SK-N-SH (cell line): Measurements from ENCODE around the gene SCN2A. TPM values are rescaled to one million over a fixed set of nuclear protein-coding genes. Genes with fewer than 3 reads are reported as not detected.
A peak's percentile ranks its signal among the peaks of the same experiment; 100 is the strongest.

Experiments used
- CTCF ChIA-PET: fragments of 300-600, 350-600 bp; formaldehyde crosslinking; extraction: SDS; loops from one replicate; lab custom pipeline; 2021; lab: Yijun Ruan, JAX
- POLR2A ChIA-PET: fragments of 350-600 bp; sonication (Branson Sonifier 250); formaldehyde crosslinking; extraction: SDS; loops from one replicate; lab custom pipeline; 2020; ENCODE audit warnings: antibody characterized with exemption, inconsistent platforms; lab: Yijun Ruan, JAX
- DNase-seq: peaks from one replicate; pipeline ENCODE4 v3.0.0; 2012
- H2AFZ ChIP-seq: fragments of 200-600 bp; sonication (generic); 2 replicates; pipeline ENCODE4 v1.8.1; 2016; ENCODE audit warnings: antibody characterized with exemption, mild to moderate bottlenecking, low read depth
- H3F3A ChIP-seq: fragments of 200-600 bp; sonication (generic); replicated peaks from 2 replicates; pipeline ENCODE3; 2016; ENCODE audit warnings: antibody characterized with exemption, mild to moderate bottlenecking; ENCODE audit not compliant: insufficient read depth
- H3K27ac ChIP-seq, 2 experiments: fragments of 200-500 bp in 1 of 2; fragments of 200-600 bp in 1 of 2; sonication (Bioruptor generic) in 1 of 2; sonication (generic), shearing (Covaris generic) in 1 of 2; 2 replicates each; pipeline versions ENCODE4 v1.5.1 to v1.6.1; 2014 to 2016; ENCODE audit warnings: low read depth in 2 of 2, inconsistent platforms in 1 of 2, low read length in 1 of 2, mild to moderate bottlenecking in 1 of 2, mixed read lengths in 1 of 2
- H3K27me3 ChIP-seq: fragments of 200-600 bp; sonication (generic), shearing (Covaris generic); 2 replicates; pipeline ENCODE4 v1.6.1; 2016; ENCODE audit warnings: mixed run types; ENCODE audit not compliant: insufficient read depth
- H3K36me3 ChIP-seq, 2 experiments: fragments of 200-500 bp in 1 of 2; fragments of 200-600 bp in 1 of 2; sonication (Bioruptor generic) in 1 of 2; sonication (generic) in 1 of 2; replicated peaks in 1 of 2; 2 replicates each; pipeline versions ENCODE3 to v1.5.1; 2014 to 2016; ENCODE audit warnings: low read length in 1 of 2, mild to moderate bottlenecking in 1 of 2; ENCODE audit not compliant: insufficient read depth in 2 of 2, control insufficient read depth in 1 of 2
- H3K4me1 ChIP-seq, 2 experiments: fragments of 200-500 bp in 1 of 2; fragments of 200-600 bp in 1 of 2; sonication (Bioruptor generic) in 1 of 2; sonication (generic), shearing (Covaris generic) in 1 of 2; 2 replicates each; pipeline versions ENCODE4 v1.5.1 to v1.6.1; 2014 to 2016; ENCODE audit warnings: low read depth in 1 of 2, low read length in 1 of 2, mixed run types in 1 of 2; ENCODE audit not compliant: insufficient read depth in 2 of 2, control insufficient read depth in 1 of 2
- H3K4me2 ChIP-seq: fragments of 200-600 bp; sonication (generic), shearing (Covaris generic); 2 replicates; pipeline ENCODE4 v1.6.1; 2017; ENCODE audit warnings: mixed run types
- H3K4me3 ChIP-seq, 2 experiments: fragments of 200-500 bp in 1 of 2; fragments of 200-600 bp in 1 of 2; sonication (Bioruptor generic) in 1 of 2; sonication (generic), shearing (Covaris generic) in 1 of 2; 2 replicates each; pipeline versions ENCODE4 v1.5.1 to v1.8.1; 2014 to 2016; ENCODE audit warnings: low read depth in 2 of 2, inconsistent platforms in 1 of 2, low read length in 1 of 2, mild to moderate bottlenecking in 1 of 2, mixed read lengths in 1 of 2, moderate library complexity in 1 of 2
- H3K79me2 ChIP-seq: fragments of 200-600 bp; sonication (generic); 2 replicates; pipeline ENCODE4 v1.8.1; 2017; ENCODE audit warnings: mild to moderate bottlenecking; ENCODE audit not compliant: insufficient read depth
- H3K9ac ChIP-seq: fragments of 200-600 bp; sonication (generic); 2 replicates; pipeline ENCODE4 v1.6.1; 2017; ENCODE audit warnings: mixed run types
- H3K9me2 ChIP-seq: fragments of 200-600 bp; sonication (generic); 2 replicates; pipeline ENCODE4 v1.6.1; 2017; ENCODE audit warnings: mixed run types
- H3K9me3 ChIP-seq: fragments of 200-600 bp; sonication (generic); 2 replicates; pipeline ENCODE4 v1.6.1; 2017; ENCODE audit warnings: mixed run types, mild to moderate bottlenecking, moderate library complexity
- H4K20me1 ChIP-seq: fragments of 200-600 bp; sonication (generic); 2 replicates; pipeline ENCODE4 v1.6.1; 2017; ENCODE audit warnings: mild to moderate bottlenecking, mixed run types; ENCODE audit not compliant: insufficient read depth
- CTCF ChIP-seq: fragments of 200-600 bp; sonication (generic); IDR thresholded peaks from 2 replicates; pipeline ENCODE4 v1.6.1; 2017; ENCODE audit warnings: antibody characterized with exemption, mild to moderate bottlenecking, moderate library complexity
- FOXJ3 ChIP-seq: sonication (generic); formaldehyde crosslinking; IDR thresholded peaks from 2 replicates; pipeline ENCODE4 v1.5.1; 2020; ENCODE audit warnings: mild to moderate bottlenecking, missing genetic modification reagents
- MAX ChIP-seq: IDR thresholded peaks from 2 replicates; pipeline ENCODE4 v1.4.0; 2012; ENCODE audit warnings: low read depth
- NFIC ChIP-seq: IDR thresholded peaks from 2 replicates; pipeline ENCODE4 v1.4.0; 2012; ENCODE audit warnings: borderline replicate concordance
- PBX3 ChIP-seq: IDR thresholded peaks from 2 replicates; pipeline ENCODE4; 2012
- POLR2AphosphoS5 ChIP-seq: IDR thresholded peaks from 2 replicates; pipeline ENCODE4 v1.6.1; 2012; ENCODE audit warnings: low read depth, low read length
- RAD21 ChIP-seq: IDR thresholded peaks from 2 replicates; pipeline ENCODE4 v1.6.1; 2012; ENCODE audit warnings: mild to moderate bottlenecking, low read length
- REST ChIP-seq: IDR thresholded peaks from 2 replicates; pipeline ENCODE4 v1.6.1; 2012; ENCODE audit warnings: mild to moderate bottlenecking, low read depth, low read length, moderate library complexity
- RXRA ChIP-seq: IDR thresholded peaks from 2 replicates; pipeline ENCODE4 v1.4.0; 2012; ENCODE audit warnings: low read depth, mild to moderate bottlenecking, borderline replicate concordance
- TCF12 ChIP-seq: IDR thresholded peaks from 2 replicates; pipeline ENCODE4 v1.4.0; 2012
- USF2 ChIP-seq: fragments of 150-350 bp; IDR thresholded peaks from 2 replicates; pipeline ENCODE4 v1.6.1; 2017; ENCODE audit warnings: antibody characterized with exemption, low read length, low read depth, borderline replicate concordance
- WGBS: methylation state at CpG from one replicate; pipeline ENCODE4 v1.1.6; 2017; ENCODE audit warnings: low lambda C conversion rate; 5-methylcytosine and 5-hydroxymethylcytosine counted together
- polyA plus RNA-seq, 3 experiments: library from polyadenylated mRNA; depleted of rRNA; stranded (reverse); fragments of >200 nt; gene quantifications; 2 replicates each; pipeline ENCODE4 v1.2.3, GENCODE V29; 2012

SCN2A gene
- polyA plus RNA-seq, 1 of the 3 experiments (the other 2 are of a cell fraction) = 5.1 TPM

GRCh38 chr2:165427686-165428085 lies 188.5 kb downstream of the SCN2A start (continued):
- TF ChIP-seq USF2 (no peak), MAX (no peak), FOXJ3 (CRISPR knock-in tag) (no peak), CTCF (no peak), RXRA (no peak), TCF12 (no peak), NFIC (no peak), POLR2AphosphoS5 (no peak)

GRCh38 chr2:165428926-165429325 lies 189.7 kb downstream of the SCN2A start:
- 54% methylated on average over 1 of the region's 1 CpG for WGBS
- H3K36me3 ChIP-seq = no peaks in the 10 kb centered on the region
- no peaks in the 10 kb centered on the region for H3K79me2 ChIP-seq
- DNase-seq = no peak
- CTCF ChIA-PET = interaction anchor here (1.3 kb wide), 1 partner anchor 25 kb away, joined by 4 read pairs; no protein-coding TSS in a partner anchor
- TF ChIP-seq RAD21 = no peak
- TF ChIP-seq PBX3 = peak; percentile 33; the same call in 1 of the 2 replicates
- TF ChIP-seq REST = no peak
- TF ChIP-seq, all 33 proteins: peak for 1
- Histone ChIP-seq H2AFZ (no peak overlapping the region), H3F3A (peaks cover 3% of the 10 kb centered on the region), H4K20me1 (no peaks in the 10 kb centered on the region), H3K4me2 (no peak overlapping the region), H3K4me1 (peaks cover 0 to 10% of the 10 kb centered on the region in 2 experiments; a peak in 2 of 4 replicates), H3K27me3 (no peaks in the 10 kb centered on the region), H3K9ac (no peak overlapping the region), H3K9me3 (no peaks in the 10 kb centered on the region), H3K27ac (peak overlapping the region in 1 of 2 experiments; percentile 38; a peak in 2 of 4 replicates), H3K4me3 (no peak overlapping the region), H3K9me2 (no peaks in the 10 kb centered on the region)
- POLR2A ChIA-PET = no interaction called here
